Activated T-cell treated with anti-CD3 and anti-CD28 coated beads for 24 hours (primary cell): ENCODE measurements around the gene BTBD6.
"Not testable (repeated sequence)": the region's sequence is repeated elsewhere in the genome, so short reads cannot be mapped to it uniquely, and the experiment has no call there.

ENCODE experiments used
- DNase-seq: peaks from one replicate; pipeline ENCODE4 v3.0.0-alpha.2; 2020; ENCODE audit warnings: low read depth

BTBD6 gene

GRCh38 chr14:105294142-105294597 is 45.8 kb downstream of the BTBD6 start:
- no peak for DNase-seq

DNA sequence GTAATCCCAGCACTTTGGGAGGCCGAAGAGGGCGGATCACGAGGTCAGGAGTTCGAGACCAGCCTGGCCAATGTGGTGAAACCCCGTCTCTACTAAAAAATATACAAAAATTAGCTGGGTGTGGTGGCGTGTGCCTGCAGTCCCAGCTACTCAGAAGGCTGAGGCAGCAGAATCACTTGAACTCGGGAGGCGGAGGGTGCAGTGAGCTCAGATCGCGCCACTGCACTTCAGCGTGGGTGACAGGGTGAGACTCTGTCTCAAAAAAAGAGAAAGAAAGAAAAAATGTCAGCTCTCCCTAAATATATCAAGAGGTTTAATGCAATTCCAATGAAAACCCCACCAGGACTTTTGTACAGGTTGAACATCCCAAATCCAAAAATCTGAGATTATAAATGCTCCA is 49.0 kb downstream of the BTBD6 start:
- DNase-seq = not testable (repeated sequence)

- no peak for DNase-seq
Observed at GRCh38 chr14:105299654-105300541, 51.6 kb downstream of the BTBD6 start.
